ENCODE measurements around the gene TFEB.

TFEB gene

DNA sequence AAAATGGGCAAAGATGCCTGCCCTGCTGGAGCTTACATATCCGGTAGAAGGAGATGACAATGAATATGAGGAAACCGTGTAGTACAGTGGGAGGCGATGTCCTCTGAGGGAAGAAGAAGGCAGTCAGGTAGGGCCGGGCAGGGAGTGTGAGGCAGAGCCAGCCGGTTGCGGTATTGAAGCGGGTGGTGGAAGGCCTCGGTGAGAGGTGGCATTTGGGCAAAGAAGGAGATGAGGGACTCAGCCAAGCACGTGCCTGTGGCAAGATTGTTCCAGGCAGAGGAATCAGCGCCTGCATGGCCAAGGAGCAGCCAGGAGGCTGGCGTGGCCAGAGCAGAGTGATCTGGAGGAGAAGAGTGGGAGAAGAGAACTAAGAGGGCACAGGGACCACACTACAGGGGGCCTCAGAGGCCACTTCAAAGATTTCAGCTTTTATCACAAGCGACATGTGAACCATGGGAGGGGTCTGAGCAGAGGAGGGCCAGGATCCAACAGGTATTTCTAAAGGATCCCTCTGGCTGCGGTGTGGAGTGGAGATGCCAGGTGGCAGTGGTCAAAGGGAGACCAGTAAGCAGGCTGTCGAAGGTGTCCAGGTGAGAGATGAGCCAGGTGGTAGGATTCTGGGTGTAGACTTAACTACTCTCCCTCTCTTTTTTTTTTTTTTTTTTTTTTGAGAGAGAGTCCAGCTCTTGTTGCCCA is 83.3 kb downstream of the TFEB start:
- DNase-seq (ENCODE audit: low read depth), result no peak

GRCh38 chr6:41651246-41651961 is 84.0 kb downstream of the TFEB start:
- no peak for DNase-seq (ENCODE audit: low read depth)

DNA sequence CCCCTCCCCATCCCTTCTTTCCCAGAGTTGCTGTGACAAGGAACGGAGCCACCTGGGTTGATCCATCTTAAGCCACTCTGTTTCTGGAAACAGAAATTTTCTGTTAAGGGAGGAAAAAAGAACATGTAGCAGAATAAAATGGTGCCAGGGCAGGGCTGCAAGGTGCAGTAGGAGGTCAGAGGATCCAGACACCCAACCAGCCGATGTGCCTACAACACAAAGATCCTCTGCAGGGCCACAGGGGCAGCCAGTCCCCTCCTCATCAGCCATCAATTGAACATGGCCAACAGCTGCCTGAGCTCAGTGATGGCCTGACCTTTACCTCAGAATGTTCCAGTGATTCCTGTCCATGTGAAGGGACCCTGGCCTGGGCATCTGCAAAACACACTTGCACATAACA is 85.3 kb downstream of the TFEB start:
- DNase-seq (ENCODE audit: low read depth), result no peak

DNA sequence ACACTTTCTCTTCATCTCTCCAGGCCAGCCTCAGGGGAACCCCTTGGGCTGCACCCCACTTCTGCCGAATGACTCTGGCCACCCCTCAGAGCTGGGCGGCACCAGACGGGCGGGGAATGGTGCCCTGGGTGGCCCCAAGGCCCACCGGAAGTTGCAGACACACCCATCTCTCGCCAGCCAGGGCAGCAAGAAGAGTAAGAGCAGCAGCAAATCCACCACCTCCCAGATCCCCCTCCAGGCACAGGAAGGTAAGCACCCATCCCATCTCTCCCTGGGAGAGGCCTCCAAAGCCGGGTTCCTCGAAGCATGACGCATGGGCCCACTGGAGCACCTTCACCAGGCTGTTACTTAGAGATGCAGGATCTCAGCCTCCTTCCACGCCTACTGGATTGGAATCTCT is 85.8 kb downstream of the TFEB start:
- no peak for DNase-seq (ENCODE audit: low read depth)

DNA sequence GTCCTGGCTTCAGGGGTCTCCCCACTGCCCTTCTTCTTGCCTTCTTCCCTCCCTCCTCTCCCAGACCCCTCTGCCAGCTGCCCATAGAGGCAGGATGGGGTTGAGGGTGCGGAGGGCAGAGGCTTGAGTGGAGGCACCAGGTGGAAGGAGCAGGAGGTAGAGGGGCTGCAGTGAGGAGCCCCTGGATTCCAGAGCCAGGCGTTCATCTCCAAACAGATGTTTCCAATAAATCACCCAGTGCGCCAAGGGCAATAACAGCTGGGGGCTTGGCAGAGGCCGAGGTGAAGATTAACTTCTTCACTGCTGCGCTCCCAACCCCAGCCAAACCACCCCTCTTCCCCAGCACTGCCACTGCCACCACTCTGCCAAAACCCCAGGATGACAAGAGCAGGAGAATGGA is 86.5 kb downstream of the TFEB start:
- no peak for DNase-seq (ENCODE audit: low read depth)

- DNase-seq (ENCODE audit: low read depth), result no peak
These were observed 87.3 kb downstream of the TFEB start for GRCh38 chr6:41648070-41648585.

DNA sequence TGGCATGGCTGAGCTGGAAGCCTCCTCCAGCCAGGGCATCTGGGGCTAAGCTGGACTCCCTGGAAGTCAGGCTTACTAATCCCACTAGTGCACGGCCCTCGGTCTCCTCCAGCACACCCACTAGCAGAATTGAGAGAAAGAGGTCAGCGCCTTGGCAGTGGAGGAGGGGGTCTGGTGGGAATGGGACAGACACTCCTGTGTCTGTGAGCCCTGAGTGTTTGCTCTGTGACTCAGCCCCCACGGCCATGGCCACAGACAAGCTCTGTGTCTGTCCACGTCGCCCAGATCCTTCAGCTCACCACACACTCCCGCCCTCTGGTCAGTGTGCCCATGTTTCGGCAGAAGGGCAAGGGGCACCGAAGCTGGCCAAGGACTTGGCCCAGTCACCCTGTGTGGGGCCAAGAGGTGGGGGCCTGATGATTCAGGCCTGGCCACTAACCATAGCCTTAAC is 88.3 kb downstream of the TFEB start:
- DNase-seq (ENCODE audit: low read depth), result no peak

DNA sequence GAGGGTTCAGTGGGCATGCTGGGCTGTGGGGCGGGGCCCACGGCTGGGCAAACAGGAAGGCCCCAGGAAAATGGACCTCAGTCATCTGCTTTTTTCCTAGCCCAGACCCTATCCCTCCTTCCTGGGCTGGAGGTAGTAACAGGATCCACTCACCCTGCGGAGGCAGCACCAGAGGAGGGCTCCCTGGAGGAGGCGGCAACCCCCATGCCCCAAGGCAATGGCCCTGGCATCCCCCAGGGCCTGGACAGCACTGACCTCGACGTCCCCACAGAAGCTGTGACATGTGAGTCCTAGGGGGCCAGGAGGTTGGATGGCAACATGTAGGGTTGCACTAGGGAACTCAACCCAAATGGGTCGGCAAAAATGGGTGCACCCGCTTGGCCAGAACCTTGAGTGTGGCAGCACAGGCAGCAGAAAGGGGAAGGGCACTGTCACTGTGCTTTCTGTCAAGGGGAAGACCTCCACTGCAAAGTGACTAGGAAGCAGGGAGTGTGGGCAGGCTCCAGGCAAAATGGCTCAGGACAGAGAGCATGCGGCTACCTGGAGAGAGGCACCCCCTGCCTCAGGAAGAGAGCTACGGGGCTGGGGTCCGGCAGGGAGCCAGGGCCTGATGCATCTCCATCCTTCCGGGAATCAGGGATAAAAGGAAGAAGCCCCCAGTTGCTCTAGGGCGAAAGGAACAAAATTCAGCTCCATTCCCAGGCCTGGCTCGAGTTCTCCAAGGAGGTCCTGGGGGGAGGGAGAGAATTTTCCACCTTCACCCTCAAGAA is 89.2 kb downstream of the TFEB start:
- DNase-seq (ENCODE audit: low read depth), result no peak

GRCh38 chr6:41645007-41645618 is 90.3 kb downstream of the TFEB start:
- no peak for DNase-seq (ENCODE audit: low read depth)

- DNase-seq (ENCODE audit: low read depth), result no peak
These were observed 91.0 kb downstream of the TFEB start for GRCh38 chr6:41644297-41644879.

- no peak for DNase-seq (ENCODE audit: low read depth)
These were observed 91.5 kb downstream of the TFEB start for GRCh38 chr6:41643899-41644269.

DNA sequence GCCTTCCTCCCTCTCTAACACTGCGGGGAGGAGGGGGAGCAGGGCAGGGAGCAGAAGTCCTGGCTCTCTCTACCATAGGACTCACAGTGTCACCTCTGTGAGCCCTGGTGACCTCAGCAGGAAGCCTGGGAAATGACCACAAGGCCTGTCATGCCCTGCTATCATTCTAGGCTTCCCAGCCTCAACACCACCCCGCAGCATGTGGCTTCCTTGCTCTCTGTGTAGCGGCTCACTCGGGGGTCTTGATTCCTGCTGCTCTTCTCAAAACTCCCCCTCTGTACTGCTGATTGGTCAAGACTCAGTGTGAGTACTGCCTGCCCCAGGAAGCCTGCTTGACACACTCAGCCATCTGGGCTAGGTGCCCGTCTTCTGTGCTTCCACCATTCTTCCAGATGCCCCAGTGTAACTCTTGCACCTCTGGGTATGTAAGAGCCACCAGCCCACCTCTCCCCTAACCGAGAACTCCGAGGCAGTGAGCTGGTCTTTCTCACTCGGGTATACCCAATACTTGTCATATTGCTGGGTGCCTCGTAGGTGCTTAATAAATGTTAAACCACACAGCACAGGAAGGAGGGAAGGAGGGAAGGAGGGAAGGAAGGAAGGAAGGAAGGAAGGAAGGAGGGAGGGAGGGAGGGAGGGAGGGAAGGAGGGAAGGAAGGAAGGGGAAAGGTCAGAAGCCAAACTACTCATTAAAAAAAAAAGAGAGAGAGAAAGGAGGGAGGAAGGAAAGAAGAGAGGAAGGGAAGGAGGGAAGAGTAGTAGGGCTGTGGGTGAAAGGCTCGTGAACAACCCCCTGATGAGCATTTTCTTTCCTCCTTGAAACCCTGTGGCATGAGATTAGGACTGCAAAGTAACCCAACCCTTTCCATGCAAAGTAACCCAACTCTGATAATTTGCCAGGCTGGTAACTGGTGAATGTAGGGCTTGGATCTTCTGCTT is 92.2 kb downstream of the TFEB start:
- no peak for DNase-seq (ENCODE audit: low read depth)

DNA sequence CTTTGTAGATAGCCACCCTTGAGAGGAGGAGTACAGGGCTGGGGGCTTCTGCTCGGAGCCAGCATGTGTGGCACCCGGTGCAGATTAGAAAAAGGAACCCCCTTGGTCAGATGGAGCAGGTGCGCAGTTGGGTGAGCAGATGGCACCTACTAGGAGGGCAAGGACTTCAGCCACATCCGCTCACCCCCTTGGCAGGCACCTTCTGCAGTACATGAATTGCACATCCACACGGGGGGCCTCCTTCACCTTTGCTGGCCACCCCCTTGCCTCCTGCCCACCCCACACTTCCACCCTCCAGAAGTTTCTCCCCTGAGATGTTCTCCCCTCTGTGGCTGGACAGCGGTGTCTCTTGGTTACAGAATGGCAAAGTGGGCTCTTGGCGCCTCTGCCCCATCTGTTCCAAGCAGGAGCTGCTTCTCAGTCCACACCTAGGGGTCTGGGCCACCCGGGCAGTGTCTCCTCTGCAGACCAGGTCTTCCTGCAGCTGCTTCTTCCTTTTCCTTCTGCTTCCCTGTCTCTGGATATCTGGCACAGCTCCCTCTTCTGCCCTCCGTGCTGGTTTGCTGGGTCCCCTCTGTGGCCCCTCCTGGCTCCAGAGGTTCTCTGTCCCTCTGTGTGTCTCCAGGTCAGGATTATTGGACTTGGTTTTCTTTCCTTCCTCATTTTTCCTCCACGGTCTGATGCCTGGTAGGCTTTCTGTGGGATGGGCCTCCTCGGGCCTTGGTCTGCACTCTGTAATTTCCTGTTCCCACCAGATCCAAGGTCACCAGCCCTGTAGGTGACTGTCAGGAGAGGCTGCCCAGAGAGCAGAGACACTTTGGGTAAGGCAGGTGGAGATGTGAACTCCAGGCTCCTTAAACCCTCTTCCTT is 93.1 kb downstream of the TFEB start:
- no peak for DNase-seq (ENCODE audit: low read depth)

- no peak for DNase-seq (ENCODE audit: low read depth)
These were observed 94.0 kb downstream of the TFEB start for GRCh38 chr6:41641352-41641925.

DNA sequence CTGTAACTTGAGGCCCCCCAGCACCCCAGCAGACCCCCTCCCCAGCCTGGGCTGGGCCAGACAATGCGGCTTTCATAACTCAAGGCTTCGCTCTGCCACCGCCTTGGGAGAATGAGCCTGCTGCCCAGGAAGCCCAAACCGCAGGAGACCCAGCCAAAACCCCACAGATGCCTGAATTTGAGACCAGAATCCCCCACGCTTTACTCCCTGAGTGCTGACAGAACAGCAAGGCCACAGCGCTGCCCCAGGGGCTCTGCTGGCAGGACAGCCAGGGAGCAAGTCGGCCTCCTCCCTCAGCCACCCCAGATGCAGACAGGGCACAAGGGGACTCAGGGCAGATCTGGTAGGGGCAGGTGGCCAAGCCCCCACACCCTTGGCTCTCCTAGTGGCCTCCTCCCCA is 95.0 kb downstream of the TFEB start:
- DNase-seq (ENCODE audit: low read depth), result no peak

- DNase-seq (ENCODE audit: low read depth), result no peak
These were observed 95.5 kb downstream of the TFEB start for GRCh38 chr6:41639809-41640371.

DNA sequence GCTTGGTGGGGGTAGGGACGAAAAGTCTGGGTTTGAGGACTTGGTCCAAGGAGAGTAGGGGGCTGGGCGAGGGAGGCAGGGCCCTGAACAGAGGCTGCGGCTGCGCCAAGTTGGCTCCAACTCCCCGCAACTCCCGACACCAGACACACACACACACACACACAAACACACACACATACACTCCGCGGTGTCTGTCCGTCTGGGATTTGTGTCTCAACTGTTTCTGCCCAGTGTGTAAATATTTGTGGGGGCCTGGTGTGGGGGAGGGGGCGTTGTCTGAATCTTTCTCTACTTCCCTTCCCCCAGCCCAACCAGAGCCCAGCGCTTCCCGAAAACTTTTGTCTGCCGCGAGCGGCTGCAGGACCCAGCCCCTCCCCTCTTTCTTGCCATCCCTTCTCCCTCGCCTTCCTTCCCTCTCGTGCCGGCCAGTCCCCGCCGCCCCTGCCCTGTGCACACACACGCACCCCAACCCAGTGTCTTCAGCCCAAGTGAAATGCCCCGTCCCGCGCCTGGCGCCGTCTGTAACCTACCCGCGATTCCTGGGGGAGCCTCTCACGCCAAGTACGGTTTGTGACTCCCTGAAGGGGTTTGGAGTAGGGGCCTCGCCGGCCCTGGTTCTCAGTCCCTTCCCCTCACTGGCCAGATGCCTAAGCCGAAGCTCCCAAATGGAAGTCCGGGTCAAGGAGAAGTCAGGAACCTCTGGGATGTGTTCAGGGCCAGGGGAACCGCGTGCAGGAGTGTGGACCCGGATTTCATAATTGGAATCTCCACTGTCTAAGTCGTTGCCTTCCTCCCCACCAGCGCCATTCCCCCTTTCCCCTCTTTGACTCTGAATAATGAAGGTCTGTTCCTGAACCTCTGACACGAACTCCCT is 96.2 kb downstream of the TFEB start:
- no peak for DNase-seq (ENCODE audit: low read depth)

All from ELR (cell line).